B cell (primary cell): ENCODE data around the gene LIF. TPM values are rescaled to one million over a fixed set of nuclear protein-coding genes. Genes with fewer than 3 reads are reported as not detected.

Source experiments
- ATAC-seq: fragments of 200-7000 bp; cut with Tn5 transposase; one replicate; pipeline ENCODE4 v1.10.0; 2021; ENCODE audit warnings: low read depth, mild to moderate bottlenecking, moderate number of reproducible peaks, moderate library complexity
- CTCF ChIA-PET: fragments of 350-600 bp; sonication (Branson Sonifier 250); formaldehyde crosslinking; loops from one replicate; lab custom pipeline; 2021; ENCODE audit warnings: antibody characterized with exemption, inconsistent platforms; lab: Charles Lee
- POLR2A ChIA-PET: fragments of 350-600 bp; sonication (Branson Sonifier 250); formaldehyde crosslinking; loops from one replicate; lab custom pipeline; 2021; ENCODE audit warnings: antibody characterized with exemption; lab: Charles Lee
- DNase-seq: peaks from one replicate; pipeline ENCODE4 v3.0.0; 2013
- H2AFZ ChIP-seq: 2 replicates; pipeline ENCODE4 v1.6.1; 2012; ENCODE audit warnings: mild to moderate bottlenecking, low read depth, low read length; ENCODE audit not compliant: insufficient read depth, poor library complexity, severe bottlenecking
- H3K27ac ChIP-seq, 2 donors: 1 replicate in 1 of 2; 2 replicates in 1 of 2; pipeline ENCODE4 v1.5.1; 2012 to 2013; ENCODE audit warnings: low read length in 2 of 2, mild to moderate bottlenecking in 2 of 2, moderate library complexity in 1 of 2
- H3K27me3 ChIP-seq, 4 experiments: fragments of 200-600 bp in 1 of 4; sonication (generic) in 1 of 4; replicated peaks in 1 of 4; 1 replicate in 2 of 4; 2 replicates in 2 of 4; pipeline versions ENCODE4 v1.6.1 to v1.7.0; 2013 to 2016; ENCODE audit warnings: low read length in 3 of 4, mild to moderate bottlenecking in 2 of 4, mixed read lengths in 1 of 4, moderate library complexity in 1 of 4; ENCODE audit not compliant: insufficient read depth in 4 of 4, control insufficient read depth in 3 of 4; ENCODE audit errors: control extremely low read depth in 1 of 4
- H3K36me3 ChIP-seq, 2 experiments: replicated peaks in 1 of 2; 1 replicate in 1 of 2; 2 replicates in 1 of 2; pipeline versions ENCODE4 v1.6.1 to v1.7.1; 2013; ENCODE audit warnings: low read length in 1 of 2; ENCODE audit not compliant: insufficient read depth in 2 of 2, control insufficient read depth in 1 of 2; ENCODE audit errors: control extremely low read depth in 1 of 2, extremely low read depth in 1 of 2
- H3K4me1 ChIP-seq, 2 donors: fragments of 200-600 bp in 1 of 2; sonication (generic) in 1 of 2; 1 replicate in 1 of 2; 2 replicates in 1 of 2; pipeline versions ENCODE4 v1.5.1 to v1.6.1; 2013 to 2017; ENCODE audit warnings: low read length in 2 of 2; ENCODE audit not compliant: control insufficient read depth in 2 of 2, insufficient read depth in 2 of 2
- H3K4me2 ChIP-seq: replicated peaks from 2 replicates; pipeline ENCODE3; 2012; ENCODE audit warnings: mild to moderate bottlenecking, low read depth, low read length; ENCODE audit not compliant: poor library complexity, severe bottlenecking
- H3K4me3 ChIP-seq, 5 experiments: fragments of 200-600 bp in 1 of 5; sonication (generic) in 1 of 5; 1 replicate in 3 of 5; 2 replicates in 2 of 5; pipeline versions ENCODE4 v1.5.1 to v1.7.0; 2011 to 2016; ENCODE audit warnings: low read length in 4 of 5, mild to moderate bottlenecking in 4 of 5, low read depth in 2 of 5, control low read depth in 1 of 5, moderate library complexity in 1 of 5; ENCODE audit not compliant: insufficient read depth in 1 of 5; ENCODE audit errors: control extremely low read depth in 1 of 5, extremely low read depth in 1 of 5
- H3K79me2 ChIP-seq: fragments of 200-600 bp; sonication (generic); one replicate; pipeline ENCODE4 v1.6.0; 2016; ENCODE audit warnings: low read length; ENCODE audit not compliant: control insufficient read depth, insufficient read depth
- H3K9ac ChIP-seq: fragments of 200-600 bp; sonication (generic); 2 replicates; pipeline ENCODE4 v1.6.1; 2017; ENCODE audit warnings: mild to moderate bottlenecking, low read length, moderate library complexity
- H3K9me3 ChIP-seq, 3 donors: one replicate each; pipeline versions ENCODE4 v1.6.1 to v1.7.1; 2013; ENCODE audit warnings: low read length in 2 of 3; ENCODE audit not compliant: control insufficient read depth in 2 of 3, insufficient read depth in 1 of 3; ENCODE audit errors: control extremely low read depth in 1 of 3
- H4K20me1 ChIP-seq: 2 replicates; pipeline ENCODE4 v1.6.0; 2012; ENCODE audit warnings: mild to moderate bottlenecking, low read length; ENCODE audit not compliant: insufficient read depth, control insufficient read depth, poor library complexity, severe bottlenecking
- H3K27ac Mint-ChIP-seq: one replicate; pipeline ENCODE4 v1.8.0; 2021; ENCODE audit warnings: mixed read lengths
- H3K27me3 Mint-ChIP-seq: one replicate; pipeline ENCODE4 v1.8.0; 2021; ENCODE audit warnings: mixed read lengths
- H3K4me1 Mint-ChIP-seq: one replicate; pipeline ENCODE4 v1.8.0; 2021; ENCODE audit warnings: mixed read lengths
- H3K4me3 Mint-ChIP-seq: one replicate; pipeline ENCODE4 v1.8.0; 2021; ENCODE audit warnings: mixed read lengths
- H3K9me3 Mint-ChIP-seq: one replicate; pipeline ENCODE4 v1.8.0; 2022; ENCODE audit warnings: mixed read lengths; ENCODE audit not compliant: insufficient read depth
- EZH2 ChIP-seq: IDR thresholded peaks from 2 replicates; pipeline ENCODE4 v1.6.1; 2012; ENCODE audit warnings: borderline replicate concordance, low read depth, mild to moderate bottlenecking, moderate library complexity, low read length; ENCODE audit not compliant: insufficient read depth, poor library complexity, severe bottlenecking
- WGBS: methylation state at CpG from one replicate; pipeline ENCODE4 v1.1.5; 2013; ENCODE audit warnings: missing lambda C conversion rate; ENCODE audit not compliant: insufficient coverage; 5-methylcytosine and 5-hydroxymethylcytosine counted together
- intact Hi-C: fragments of 100-400 bp; cut with micrococcal nuclease; formaldehyde crosslinking; loops from one replicate; pipeline ENCODE4 v1.10.0; 2022
- polyA plus RNA-seq: library from polyadenylated mRNA; depleted of rRNA; stranded (reverse); fragments of >200 nt; gene quantifications from 2 replicates; pipeline ENCODE4 v1.2.3, GENCODE V29; 2012
- total RNA-seq, 2 donors: library from RNA; stranded (reverse); fragments of 120-200 nt in 1 of 2; gene quantifications; 1 replicate in 1 of 2; 2 replicates in 1 of 2; pipeline versions ENCODE4 v1.2.3 to v1.2.4, GENCODE V29; 2013 to 2022
- TF ChIP-seq, protein P1 (sequence below): fragments of 200-600 bp; IDR thresholded peaks from one replicate; pipeline ENCODE4 v1.8.0; 2022; ENCODE audit warnings: antibody characterized with exemption, mild to moderate bottlenecking

LIF gene
- total and polyA plus RNA-seq, 2 donors (not counting 1 experiment from before 2014, with no cell fraction given), result 0.47 TPM; not detected in 1

- ATAC-seq (no peak), DNase-seq (no peak)
- no peak overlapping the region for H3K27ac Mint-ChIP-seq
- no peaks in the 10 kb centered on the region for H3K9me3 Mint-ChIP-seq
- no peak overlapping the region for H2AFZ ChIP-seq
- H3K79me2 ChIP-seq, result no peaks in the 10 kb centered on the region
- H3K4me1 Mint-ChIP-seq, result no peaks in the 10 kb centered on the region
- TF ChIP-seq EZH2, result no peak
- TF ChIP-seq, protein P1, sequence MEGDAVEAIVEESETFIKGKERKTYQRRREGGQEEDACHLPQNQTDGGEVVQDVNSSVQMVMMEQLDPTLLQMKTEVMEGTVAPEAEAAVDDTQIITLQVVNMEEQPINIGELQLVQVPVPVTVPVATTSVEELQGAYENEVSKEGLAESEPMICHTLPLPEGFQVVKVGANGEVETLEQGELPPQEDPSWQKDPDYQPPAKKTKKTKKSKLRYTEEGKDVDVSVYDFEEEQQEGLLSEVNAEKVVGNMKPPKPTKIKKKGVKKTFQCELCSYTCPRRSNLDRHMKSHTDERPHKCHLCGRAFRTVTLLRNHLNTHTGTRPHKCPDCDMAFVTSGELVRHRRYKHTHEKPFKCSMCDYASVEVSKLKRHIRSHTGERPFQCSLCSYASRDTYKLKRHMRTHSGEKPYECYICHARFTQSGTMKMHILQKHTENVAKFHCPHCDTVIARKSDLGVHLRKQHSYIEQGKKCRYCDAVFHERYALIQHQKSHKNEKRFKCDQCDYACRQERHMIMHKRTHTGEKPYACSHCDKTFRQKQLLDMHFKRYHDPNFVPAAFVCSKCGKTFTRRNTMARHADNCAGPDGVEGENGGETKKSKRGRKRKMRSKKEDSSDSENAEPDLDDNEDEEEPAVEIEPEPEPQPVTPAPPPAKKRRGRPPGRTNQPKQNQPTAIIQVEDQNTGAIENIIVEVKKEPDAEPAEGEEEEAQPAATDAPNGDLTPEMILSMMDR, result no peak
- H3K4me3 ChIP-seq, result no peak overlapping the region
- no peak overlapping the region for H3K4me2 ChIP-seq
- no peak overlapping the region for H3K9ac ChIP-seq
- H3K27ac ChIP-seq, result no peak overlapping the region
- H3K36me3 ChIP-seq, result no peaks in the 10 kb centered on the region
- 96% methylated on average over 21 of the region's 25 CpGs for WGBS
- H3K4me3 Mint-ChIP-seq, result no peak overlapping the region
- H3K4me1 ChIP-seq, result no peaks in the 10 kb centered on the region
- CTCF ChIA-PET, result no interaction called here
- no peaks in the 10 kb centered on the region for H4K20me1 ChIP-seq
- POLR2A ChIA-PET, result no interaction called here
- H3K27me3 ChIP-seq, result no peaks in the 10 kb centered on the region
- peaks cover 4% of the 10 kb centered on the region for H3K27me3 Mint-ChIP-seq
- H3K9me3 ChIP-seq, result no peaks in the 10 kb centered on the region
- intact Hi-C loops, result no loop called here
Measured at GRCh38 chr22:30205281-30206115, 41.1 kb downstream of the LIF start.

DNA sequence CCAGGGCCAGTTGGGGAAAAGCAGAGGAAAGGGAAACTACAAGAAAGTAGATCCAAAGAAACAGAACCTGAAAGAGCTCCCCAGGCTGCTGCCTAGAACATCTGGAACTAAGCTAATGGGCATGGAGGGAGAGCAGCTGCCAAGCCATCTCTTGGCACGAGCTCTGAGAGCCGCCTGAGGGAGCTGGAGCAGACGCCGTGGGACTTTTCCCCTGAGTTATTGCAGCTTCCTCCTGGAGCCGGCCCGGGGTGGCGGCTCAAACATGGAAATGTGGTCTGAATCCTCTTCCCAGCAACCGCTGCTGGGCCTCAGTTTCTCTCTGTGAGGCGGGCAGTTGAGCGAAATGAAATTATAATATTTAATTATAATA is 41.8 kb downstream of the LIF start:
- Histone ChIP-seq H3K9ac (no peak overlapping the region), H3K4me2 (no peak overlapping the region), H3K27ac (no peak overlapping the region), H3K4me1 (no peaks in the 10 kb centered on the region), H2AFZ (no peak overlapping the region), H3K36me3 (no peaks in the 10 kb centered on the region), H3K4me3 (no peak overlapping the region), H3K27me3 (no peaks in the 10 kb centered on the region), H4K20me1 (no peaks in the 10 kb centered on the region), H3K79me2 (no peaks in the 10 kb centered on the region), H3K9me3 (no peaks in the 10 kb centered on the region)
- no peaks in the 10 kb centered on the region for H3K27me3 Mint-ChIP-seq
- CTCF ChIA-PET, result interaction anchor here (0.8 kb wide), 1 partner anchor 19 kb away, joined by 3 read pairs; no protein-coding TSS in a partner anchor
- no peaks in the 10 kb centered on the region for H3K4me1 Mint-ChIP-seq
- DNase-seq, result no peak
- POLR2A ChIA-PET, result no interaction called here
- no peak for TF ChIP-seq EZH2
- TF ChIP-seq, protein P1, result no peak
- ATAC-seq, result no peak
- no peak overlapping the region for H3K4me3 Mint-ChIP-seq
- no peaks in the 10 kb centered on the region for H3K9me3 Mint-ChIP-seq
- 96% methylated on average over 4 of the region's 10 CpGs for WGBS
- intact Hi-C loops, result no loop called here
- no peak overlapping the region for H3K27ac Mint-ChIP-seq
